AG04449 (cell line): Measurements from ENCODE around the gene PLEKHB2.
"Not testable (repeated sequence)": the region's sequence is repeated elsewhere in the genome, so short reads cannot be mapped to it uniquely, and the experiment has no call there.

Experiments
- CTCF ChIA-PET: fragments of 350-600 bp; formaldehyde crosslinking; extraction: SDS; loops from one replicate; lab custom pipeline; 2021; ENCODE audit warnings: antibody characterized with exemption; lab: Yijun Ruan, JAX
- POLR2A ChIA-PET: fragments of 400-600, 350-600 bp; formaldehyde crosslinking; extraction: SDS; loops from one replicate; lab custom pipeline; 2020; ENCODE audit warnings: antibody characterized with exemption, inconsistent platforms; lab: Yijun Ruan, JAX
- DNase-seq: peaks from one replicate; pipeline ENCODE4 v3.0.0-alpha.2; 2010; ENCODE audit warnings: low read depth, low spot score
- H3K4me3 ChIP-seq: 2 replicates; pipeline ENCODE4 v1.5.1; 2011; ENCODE audit warnings: low read depth, mild to moderate bottlenecking, control low read depth, low read length
- TF ChIP-seq, protein P1 (sequence below): IDR thresholded peaks from one replicate; pipeline ENCODE4 v1.5.1; 2011; ENCODE audit warnings: mild to moderate bottlenecking, moderate library complexity, low read length, control low read depth, inconsistent platforms; ENCODE audit not compliant: insufficient read depth; ENCODE audit errors: missing control alignments

PLEKHB2 gene

GRCh38 chr2:131153529-131153928 lies 48.4 kb downstream of the PLEKHB2 start:
- TF ChIP-seq, protein P1, sequence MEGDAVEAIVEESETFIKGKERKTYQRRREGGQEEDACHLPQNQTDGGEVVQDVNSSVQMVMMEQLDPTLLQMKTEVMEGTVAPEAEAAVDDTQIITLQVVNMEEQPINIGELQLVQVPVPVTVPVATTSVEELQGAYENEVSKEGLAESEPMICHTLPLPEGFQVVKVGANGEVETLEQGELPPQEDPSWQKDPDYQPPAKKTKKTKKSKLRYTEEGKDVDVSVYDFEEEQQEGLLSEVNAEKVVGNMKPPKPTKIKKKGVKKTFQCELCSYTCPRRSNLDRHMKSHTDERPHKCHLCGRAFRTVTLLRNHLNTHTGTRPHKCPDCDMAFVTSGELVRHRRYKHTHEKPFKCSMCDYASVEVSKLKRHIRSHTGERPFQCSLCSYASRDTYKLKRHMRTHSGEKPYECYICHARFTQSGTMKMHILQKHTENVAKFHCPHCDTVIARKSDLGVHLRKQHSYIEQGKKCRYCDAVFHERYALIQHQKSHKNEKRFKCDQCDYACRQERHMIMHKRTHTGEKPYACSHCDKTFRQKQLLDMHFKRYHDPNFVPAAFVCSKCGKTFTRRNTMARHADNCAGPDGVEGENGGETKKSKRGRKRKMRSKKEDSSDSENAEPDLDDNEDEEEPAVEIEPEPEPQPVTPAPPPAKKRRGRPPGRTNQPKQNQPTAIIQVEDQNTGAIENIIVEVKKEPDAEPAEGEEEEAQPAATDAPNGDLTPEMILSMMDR: no peak
- POLR2A ChIA-PET: no interaction called here
- CTCF ChIA-PET: interaction anchor here (0.6 to 3.8 kb wide), 16 partner anchors 8 to 528 kb away, joined by 3 to 22 read pairs (median 4); no protein-coding TSS in a partner anchor
- H3K4me3 ChIP-seq: no peak overlapping the region
- DNase-seq: no peak

- ChIA-PET POLR2A (no interaction called here), CTCF (interaction anchor here (0.6 to 3.8 kb wide), 16 partner anchors 8 to 528 kb away, joined by 3 to 22 read pairs (median 4); no protein-coding TSS in a partner anchor)
- H3K4me3 ChIP-seq: no peak overlapping the region
- no peak for DNase-seq
- TF ChIP-seq, protein P1: peak; percentile 92
Observed at GRCh38 chr2:131154071-131154531, 49.0 kb downstream of the PLEKHB2 start.

DNA sequence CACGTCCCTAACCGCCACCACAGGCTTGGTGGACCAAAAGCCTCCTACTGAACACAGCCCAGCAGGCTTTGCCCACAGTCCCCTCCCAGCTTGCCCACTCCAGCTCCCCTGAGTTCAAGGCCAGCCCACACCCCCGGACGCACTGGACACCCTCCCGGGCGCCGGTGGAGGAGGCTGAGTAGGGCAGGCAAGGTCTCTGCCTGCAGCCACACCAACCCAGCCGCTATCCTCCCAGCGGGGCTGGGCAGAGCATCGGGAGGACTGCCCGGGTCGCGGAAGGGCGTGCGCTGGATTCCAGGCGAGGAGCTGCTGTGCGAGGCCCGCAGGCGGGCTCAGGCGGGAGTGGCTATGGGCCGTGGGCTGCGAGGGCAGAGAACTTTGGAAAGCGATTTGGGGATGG lies 49.5 kb downstream of the PLEKHB2 start:
- no peak overlapping the region for H3K4me3 ChIP-seq
- ChIA-PET CTCF (interaction anchor here (0.9 to 3.8 kb wide), 13 partner anchors 9 to 519 kb away, joined by 3 to 22 read pairs (median 5); no protein-coding TSS in a partner anchor), POLR2A (no interaction called here)
- TF ChIP-seq, protein P1: no peak
- no peak for DNase-seq

- DNase-seq: no peak
- POLR2A ChIA-PET: no interaction called here
- CTCF ChIA-PET: interaction anchor here (1.0 to 2.5 kb wide), 6 partner anchors 9 to 517 kb away, joined by 3 to 8 read pairs (median 5); no protein-coding TSS in a partner anchor
- TF ChIP-seq, protein P1: no peak
- no peak overlapping the region for H3K4me3 ChIP-seq
Observed at GRCh38 chr2:131155208-131155855, 50.2 kb downstream of the PLEKHB2 start.

GRCh38 chr2:131156452-131157149 lies 51.5 kb downstream of the PLEKHB2 start:
- TF ChIP-seq, protein P1: peak; percentile 21
- ChIA-PET CTCF (interaction anchor here (2.0 kb wide), 1 partner anchor 516 kb away, joined by 8 read pairs; no protein-coding TSS in a partner anchor), POLR2A (no interaction called here)
- no peak overlapping the region for H3K4me3 ChIP-seq
- no peak for DNase-seq

GRCh38 chr2:131165562-131165961 lies 60.4 kb downstream of the PLEKHB2 start:
- DNase-seq, H3K4me3 ChIP-seq, POLR2A ChIA-PET: not testable (repeated sequence)
- CTCF ChIA-PET: interaction anchor here (1.4 kb wide), 1 partner anchor 12 kb away, joined by 3 read pairs; no protein-coding TSS in a partner anchor
